Measurements from ENCODE around the gene IRF3.

- TF ChIP-seq, protein P1, sequence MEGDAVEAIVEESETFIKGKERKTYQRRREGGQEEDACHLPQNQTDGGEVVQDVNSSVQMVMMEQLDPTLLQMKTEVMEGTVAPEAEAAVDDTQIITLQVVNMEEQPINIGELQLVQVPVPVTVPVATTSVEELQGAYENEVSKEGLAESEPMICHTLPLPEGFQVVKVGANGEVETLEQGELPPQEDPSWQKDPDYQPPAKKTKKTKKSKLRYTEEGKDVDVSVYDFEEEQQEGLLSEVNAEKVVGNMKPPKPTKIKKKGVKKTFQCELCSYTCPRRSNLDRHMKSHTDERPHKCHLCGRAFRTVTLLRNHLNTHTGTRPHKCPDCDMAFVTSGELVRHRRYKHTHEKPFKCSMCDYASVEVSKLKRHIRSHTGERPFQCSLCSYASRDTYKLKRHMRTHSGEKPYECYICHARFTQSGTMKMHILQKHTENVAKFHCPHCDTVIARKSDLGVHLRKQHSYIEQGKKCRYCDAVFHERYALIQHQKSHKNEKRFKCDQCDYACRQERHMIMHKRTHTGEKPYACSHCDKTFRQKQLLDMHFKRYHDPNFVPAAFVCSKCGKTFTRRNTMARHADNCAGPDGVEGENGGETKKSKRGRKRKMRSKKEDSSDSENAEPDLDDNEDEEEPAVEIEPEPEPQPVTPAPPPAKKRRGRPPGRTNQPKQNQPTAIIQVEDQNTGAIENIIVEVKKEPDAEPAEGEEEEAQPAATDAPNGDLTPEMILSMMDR (IDR thresholded peaks at IDR 0.05; ENCODE audit: low read depth, low read length, poor library complexity, severe bottlenecking): no peak
- TF ChIP-seq EZH2phosphoT487 (IDR thresholded peaks at IDR 0.05; ENCODE audit: borderline replicate concordance, low read length): no peak
Measured at GRCh38 chr19:49646586-49646985, 19.1 kb downstream of the IRF3 start.

Measured in DOHH2 (cell line).